Right kidney (tissue), 1 donor: Measurements from ENCODE around the gene MOB3C.
A peak's percentile ranks its signal among the peaks of the same experiment; 100 is the strongest.

ENCODE experiments used
- DNase-seq: peaks from one replicate; pipeline ENCODE4 v3.0.0-alpha.2; 2016

Gene MOB3C

GRCh38 chr1:46607345-46608130 is 9.1 kb downstream of the MOB3C start:
- no peak for DNase-seq

DNA sequence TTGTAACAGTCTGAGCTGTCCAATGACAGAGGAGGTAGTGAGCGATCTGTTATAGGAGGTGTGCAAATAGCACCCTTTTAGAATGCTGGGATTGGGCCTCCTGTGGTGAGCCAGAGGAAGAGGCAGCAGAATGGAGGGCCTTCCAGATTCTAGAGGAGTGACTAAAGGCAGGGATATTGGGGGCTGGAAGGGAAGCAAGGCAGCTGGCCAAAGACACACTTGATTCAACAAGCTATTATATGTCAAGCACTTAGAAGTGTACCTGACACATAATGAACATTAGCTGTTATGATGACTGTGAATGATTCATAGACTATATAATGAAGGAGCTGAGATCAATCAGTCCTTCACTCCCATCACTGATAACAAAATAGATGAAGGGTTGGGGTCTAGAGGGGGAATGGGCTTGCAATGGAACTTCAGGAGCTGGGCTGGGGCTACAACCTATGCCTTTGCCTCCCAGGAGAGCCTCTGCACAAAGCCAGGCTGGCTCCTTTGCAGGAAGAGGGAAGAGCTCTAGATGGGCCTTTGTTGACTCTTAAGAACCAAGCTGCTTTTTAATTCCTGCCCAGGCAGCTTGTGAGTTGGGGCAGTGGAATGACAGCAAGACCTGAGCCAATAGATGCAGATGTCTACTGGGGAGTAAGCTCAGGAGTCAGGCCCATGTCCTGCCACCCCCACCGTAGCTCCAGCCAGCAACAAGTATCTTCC is 10.2 kb downstream of the MOB3C start:
- no peak for DNase-seq

DNA sequence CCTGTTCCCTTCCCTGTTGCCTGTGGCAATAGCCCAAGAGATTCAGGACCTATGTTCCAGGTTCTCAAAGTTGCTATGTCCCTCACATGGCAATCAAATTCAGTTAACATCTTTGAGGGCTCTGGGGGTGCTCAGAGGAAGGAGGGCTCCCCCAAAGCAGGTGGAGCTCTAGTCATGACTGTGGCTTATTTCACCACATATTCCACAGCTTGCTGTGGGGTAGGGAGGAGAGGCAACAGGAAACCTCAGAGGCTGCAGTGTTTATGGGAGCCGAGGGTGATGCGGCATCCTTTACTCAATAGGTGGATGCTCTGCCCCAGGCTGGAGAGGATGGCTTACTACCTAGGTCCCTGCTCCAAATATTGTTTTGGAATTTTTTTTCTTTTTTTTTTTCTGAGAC is 11.4 kb downstream of the MOB3C start:
- no peak for DNase-seq

GRCh38 chr1:46603858-46604549 is 12.6 kb downstream of the MOB3C start, which contains the start of gene MKNK1:
Gene MKNK1 (minus strand): TSS chr1:46604268. CDS start chr1:46583327, 20,941 bp downstream.
- peak; percentile 93 for DNase-seq

DNA sequence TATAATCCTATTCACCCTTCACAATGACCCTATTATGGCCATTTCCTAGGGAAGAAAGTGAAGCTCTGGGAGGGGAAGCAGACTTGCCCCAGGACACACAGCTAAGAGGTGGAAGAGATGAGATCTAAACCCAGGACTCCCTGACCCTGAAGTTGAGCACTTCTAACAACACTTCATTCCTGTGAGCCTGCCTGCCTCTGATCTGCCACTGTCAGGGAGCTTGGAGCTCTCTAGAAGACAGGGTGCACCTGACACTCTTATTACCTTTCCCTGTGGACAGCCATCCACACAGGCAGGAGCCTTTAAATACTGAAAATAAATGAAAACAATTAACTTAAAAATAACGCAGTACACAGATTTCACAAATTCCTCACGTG is 13.1 kb downstream of the MOB3C start:
- DNase-seq, result no peak

DNA sequence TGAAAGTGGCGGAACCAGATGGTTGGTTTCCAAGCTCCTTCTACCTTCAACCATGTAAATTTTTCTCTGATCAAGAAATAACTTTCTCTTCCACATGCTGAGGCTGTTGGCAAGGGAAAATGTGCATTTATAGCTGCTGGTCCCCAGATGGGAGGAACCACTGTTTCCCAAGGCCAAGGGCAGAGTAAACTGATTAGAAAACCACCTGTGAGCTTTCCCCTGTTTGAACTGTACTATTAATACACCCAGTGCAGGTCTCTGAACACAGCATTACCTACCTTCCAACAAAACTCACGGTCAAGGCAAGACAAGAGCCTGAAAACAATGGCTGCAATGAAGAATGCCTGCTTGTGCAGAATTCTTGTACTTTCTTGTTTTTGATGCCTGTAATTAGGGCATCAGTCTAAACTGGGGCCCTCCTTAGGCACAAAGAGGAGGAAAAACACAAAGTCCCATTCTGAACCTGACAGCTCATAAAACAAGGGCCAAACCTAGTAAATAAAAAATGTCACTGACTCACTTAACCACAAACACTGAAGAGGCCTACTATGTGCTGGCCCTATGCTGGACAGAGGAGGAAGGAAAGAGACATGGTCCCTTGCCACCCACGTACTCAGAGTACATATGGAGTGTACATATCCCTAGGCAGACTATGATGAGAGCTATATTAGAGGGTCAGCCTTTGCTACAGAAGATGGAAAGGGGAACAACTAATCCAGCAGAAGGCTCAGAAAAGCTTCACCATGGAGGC is 15.2 kb downstream of the MOB3C start:
- DNase-seq, result no peak

- no peak for DNase-seq
Observed at GRCh38 chr1:46599059-46599970, 17.3 kb downstream of the MOB3C start.

DNA sequence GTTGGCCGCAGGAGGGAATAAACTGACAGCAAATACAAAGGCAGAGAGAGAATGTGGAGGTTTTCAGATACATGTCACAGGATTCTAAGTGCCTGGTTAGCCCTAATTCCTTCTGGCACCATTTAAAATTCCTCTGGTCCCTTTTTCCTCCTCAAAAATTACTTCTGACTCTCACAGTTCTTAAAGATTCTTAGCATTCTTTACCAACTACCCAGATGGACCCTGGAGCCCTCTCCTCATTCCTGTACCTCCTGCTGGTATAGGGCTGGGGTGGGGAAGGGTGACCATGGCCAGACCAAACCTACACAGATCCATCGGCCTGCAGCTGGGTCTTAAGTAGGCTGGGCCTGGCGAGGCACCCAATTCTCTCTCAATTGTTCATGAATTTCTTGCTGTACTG is 19.8 kb downstream of the MOB3C start:
- DNase-seq, result no peak

GRCh38 chr1:46596036-46596435 is 20.6 kb downstream of the MOB3C start:
- DNase-seq, result no peak

DNA sequence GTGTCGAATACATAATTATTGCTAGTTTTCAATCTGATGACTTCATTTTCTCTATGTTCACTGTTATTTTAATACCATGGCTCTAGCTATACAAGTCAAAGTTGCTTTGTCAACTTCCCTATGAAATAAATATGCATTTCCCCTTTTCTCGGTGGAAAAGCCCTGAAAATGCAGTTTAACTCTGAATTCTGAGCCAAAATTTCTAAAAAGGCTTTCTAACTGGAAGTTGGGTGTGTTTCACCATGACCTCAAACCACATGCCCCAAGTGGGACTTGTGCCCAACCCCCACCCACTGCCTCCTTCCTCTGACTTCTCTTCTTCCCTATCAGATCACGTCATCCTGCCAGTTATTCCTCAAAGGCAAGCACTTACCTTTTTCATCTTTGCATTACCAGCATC is 21.5 kb downstream of the MOB3C start:
- DNase-seq, result no peak

- no peak for DNase-seq
Observed at GRCh38 chr1:46594063-46594462, 22.5 kb downstream of the MOB3C start.

GRCh38 chr1:46592823-46593222 is 23.8 kb downstream of the MOB3C start:
- no peak for DNase-seq

DNA sequence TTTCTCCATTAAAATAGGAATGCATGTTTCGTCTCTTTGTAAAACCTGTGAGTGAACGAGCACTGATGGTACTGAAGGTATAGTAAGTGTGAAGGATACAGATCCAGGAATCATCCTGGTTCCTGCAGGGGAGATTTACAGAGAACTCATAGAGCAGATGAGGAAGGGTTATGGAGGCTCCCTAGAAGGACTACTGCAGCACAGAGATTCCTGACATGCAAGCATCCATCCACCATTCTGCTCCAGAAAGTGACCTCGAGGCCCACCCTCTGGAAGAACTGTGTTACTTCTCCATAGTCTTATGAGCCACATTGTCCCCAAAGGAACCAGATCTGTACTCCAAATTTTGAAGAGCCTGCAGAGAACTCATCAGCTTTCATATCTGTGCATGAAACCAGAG is 27.1 kb downstream of the MOB3C start:
- no peak for DNase-seq

GRCh38 chr1:46587069-46587468 is 29.5 kb downstream of the MOB3C start:
- no peak for DNase-seq

GRCh38 chr1:46585312-46585938 is 31.2 kb downstream of the MOB3C start:
- DNase-seq, result no peak

DNA sequence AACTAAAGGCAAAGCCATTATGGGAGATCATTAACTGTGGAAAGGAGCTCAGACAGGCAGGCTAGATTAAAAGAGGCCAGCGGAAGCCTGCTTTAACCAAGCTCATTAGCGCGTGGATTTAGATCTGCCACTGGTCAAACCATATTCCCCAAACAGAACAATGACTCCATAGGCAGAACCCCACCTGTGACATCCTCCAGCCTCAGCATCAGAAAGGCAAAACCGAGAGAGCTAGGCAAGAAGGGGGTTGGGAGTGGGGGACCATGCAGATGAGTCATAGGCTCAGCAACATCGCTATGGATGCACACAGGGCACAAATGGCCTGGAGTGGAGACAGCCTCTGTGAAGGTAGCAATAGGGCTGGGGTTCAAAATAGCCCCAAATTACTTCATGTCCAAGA is 33.1 kb downstream of the MOB3C start:
- DNase-seq, result no peak

- DNase-seq, result no peak
Observed at GRCh38 chr1:46582972-46583371, 33.6 kb downstream of the MOB3C start.

DNA sequence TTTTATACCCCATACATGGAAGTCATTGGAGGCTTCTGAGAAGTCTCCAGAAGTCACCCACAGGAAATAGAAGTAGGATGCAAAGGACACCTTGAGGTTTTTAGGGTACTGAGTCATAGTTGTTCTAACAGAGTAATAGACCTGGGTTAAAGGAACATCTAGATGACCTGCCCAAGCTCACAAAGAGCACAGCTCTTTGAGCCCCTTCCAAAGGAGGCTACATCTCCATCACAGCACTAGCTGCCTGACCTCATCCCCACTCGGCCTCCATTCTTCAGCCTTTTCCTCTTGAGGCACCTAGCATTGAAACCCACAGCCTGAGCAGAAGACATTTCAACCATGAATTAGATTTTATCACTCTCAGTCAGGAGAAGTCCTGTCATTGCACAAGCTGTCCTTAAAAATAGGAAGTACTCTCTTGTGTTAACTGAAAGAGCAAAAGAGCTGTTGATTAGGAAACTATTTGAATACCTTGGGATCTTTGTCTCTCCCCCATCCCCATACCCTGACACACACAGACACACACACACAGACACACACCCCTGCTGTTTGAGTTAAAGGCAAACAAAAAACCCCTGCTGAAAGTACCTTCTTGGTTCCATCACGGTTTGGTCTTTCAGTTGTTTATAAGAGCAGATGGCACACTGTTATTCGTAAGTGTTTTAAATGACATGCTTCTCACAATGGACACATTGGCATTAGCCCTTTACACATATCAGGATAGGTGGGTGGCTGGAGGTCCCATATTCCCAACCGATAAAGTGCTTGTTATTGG is 34.7 kb downstream of the MOB3C start:
- DNase-seq, result no peak

- no peak for DNase-seq
Observed at GRCh38 chr1:46580140-46580903, 36.3 kb downstream of the MOB3C start.
